WTC11 (cell line): Measurements from ENCODE around the gene KRTAP5-1. TPM values are rescaled to one million over a fixed set of nuclear protein-coding genes. Genes with fewer than 3 reads are reported as not detected.

ENCODE experiments used
- ATAC-seq: fragments of 200-7000 bp; cut with Tn5 transposase; 2 replicates; pipeline ENCODE4 v1.10.0; 2021; ENCODE audit warnings: mild to moderate bottlenecking, moderate library complexity
- CTCF ChIA-PET: fragments of 300-600 bp; sonication (Branson Sonifier 250); formaldehyde crosslinking; loops from one replicate; lab custom pipeline; 2021; ENCODE audit warnings: antibody characterized with exemption; lab: Charles Lee
- POLR2A ChIA-PET: fragments of 350-600 bp; sonication (Branson Sonifier 250); formaldehyde crosslinking; loops from one replicate; lab custom pipeline; 2021; ENCODE audit warnings: antibody characterized with exemption; lab: Charles Lee
- DNase-seq: peaks from one replicate; pipeline ENCODE4 v3.0.0; 2021; ENCODE audit warnings: low spot score
- H3K27ac Mint-ChIP-seq: 2 replicates; pipeline ENCODE4 v1.8.0; 2021; ENCODE audit warnings: mixed read lengths
- H3K27me3 Mint-ChIP-seq: 2 replicates; pipeline ENCODE4 v1.8.0; 2021; ENCODE audit warnings: low read depth, mild to moderate bottlenecking, moderate library complexity, mixed read lengths
- H3K36me3 Mint-ChIP-seq: 2 replicates; pipeline ENCODE4 v1.8.0; 2021; ENCODE audit warnings: mixed read lengths
- H3K4me1 Mint-ChIP-seq: 2 replicates; pipeline ENCODE4 v1.8.0; 2022; ENCODE audit warnings: mixed read lengths
- H3K4me3 Mint-ChIP-seq: 2 replicates; pipeline ENCODE4 v1.8.0; 2021; ENCODE audit warnings: mild to moderate bottlenecking, moderate library complexity, mixed read lengths
- H3K9me3 Mint-ChIP-seq: 2 replicates; pipeline ENCODE4 v1.8.0; 2021; ENCODE audit warnings: mixed read lengths
- ATF2 ChIP-seq: sonication (generic); formaldehyde crosslinking; IDR thresholded peaks from 2 replicates; pipeline ENCODE4 v1.8.1; 2022; ENCODE audit warnings: low read depth, missing genetic modification reagents, borderline replicate concordance
- JAZF1 ChIP-seq: fragments of 250-450 bp; sonication (Bioruptor Pico); IDR thresholded peaks from 2 replicates; pipeline ENCODE4 v1.9.0; 2021; ENCODE audit warnings: moderate library complexity, mild to moderate bottlenecking, inconsistent platforms
- JUN ChIP-seq: sonication (generic); formaldehyde crosslinking; IDR thresholded peaks from 2 replicates; pipeline ENCODE4 v1.8.0; 2023; ENCODE audit warnings: mild to moderate bottlenecking, missing genetic modification reagents
- MYBL2 ChIP-seq: sonication (generic); formaldehyde crosslinking; IDR thresholded peaks from 2 replicates; pipeline ENCODE4 v1.8.1; 2023; ENCODE audit warnings: mild to moderate bottlenecking, moderate library complexity, missing genetic modification reagents
- NFYB ChIP-seq: sonication (generic); formaldehyde crosslinking; conservative IDR thresholded peaks from 2 replicates; pipeline ENCODE4 v1.8.0; 2022; ENCODE audit warnings: low read depth, missing genetic modification reagents
- OVOL2 ChIP-seq: fragments of 250-450 bp; sonication (Bioruptor Pico); IDR thresholded peaks from 2 replicates; pipeline ENCODE4 v1.9.0; 2021; ENCODE audit warnings: mild to moderate bottlenecking, borderline replicate concordance
- SP1 ChIP-seq: sonication (generic); formaldehyde crosslinking; conservative IDR thresholded peaks from 2 replicates; pipeline ENCODE4 v1.8.1; 2022; ENCODE audit warnings: missing genetic modification reagents
- TEAD4 ChIP-seq: sonication (generic); formaldehyde crosslinking; IDR thresholded peaks from 2 replicates; pipeline ENCODE4 v1.8.0; 2022; ENCODE audit warnings: mild to moderate bottlenecking, missing genetic modification reagents
- ZMAT4 ChIP-seq: fragments of 250-450 bp; sonication (Bioruptor Pico); IDR thresholded peaks from 2 replicates; pipeline ENCODE4 v1.9.0; 2021; ENCODE audit warnings: mild to moderate bottlenecking
- ZNF281 ChIP-seq: sonication (generic); formaldehyde crosslinking; IDR thresholded peaks from 2 replicates; pipeline ENCODE4 v1.8.0; 2023; ENCODE audit warnings: mild to moderate bottlenecking, missing genetic modification reagents
- ZNF423 ChIP-seq: fragments of 250-450 bp; sonication (Bioruptor Pico); IDR thresholded peaks from 2 replicates; pipeline ENCODE4 v2.1.2; 2022; ENCODE audit warnings: mild to moderate bottlenecking, moderate library complexity
- ZNF671 ChIP-seq: fragments of 250-450 bp; sonication (Bioruptor Pico); IDR thresholded peaks from 2 replicates; pipeline ENCODE4 v1.8.0; 2021; ENCODE audit warnings: mild to moderate bottlenecking
- total RNA-seq: library from RNA; stranded (reverse); gene quantifications from 3 replicates; pipeline ENCODE4 v1.2.3, GENCODE V29; 2021
- TF ChIP-seq, protein P1 (sequence below): sonication (generic); formaldehyde crosslinking; IDR thresholded peaks from 2 replicates; pipeline ENCODE4 v1.8.0; 2022; ENCODE audit warnings: mild to moderate bottlenecking, missing genetic modification reagents
- TF ChIP-seq, protein P2 (sequence below): sonication (generic); formaldehyde crosslinking; IDR thresholded peaks from 2 replicates; pipeline ENCODE4 v1.8.1; 2023; ENCODE audit warnings: mild to moderate bottlenecking, missing genetic modification reagents
- TF ChIP-seq, protein P3 (sequence below): fragments of 250-450 bp; sonication (Bioruptor Pico); IDR thresholded peaks from 2 replicates; pipeline ENCODE4 v2.1.2; 2022; ENCODE audit warnings: mild to moderate bottlenecking, moderate library complexity
- TF ChIP-seq, protein P4 (sequence below): fragments of 250-450 bp; sonication (Bioruptor Pico); IDR thresholded peaks from 2 replicates; pipeline ENCODE4 v1.9.0; 2021; ENCODE audit warnings: mild to moderate bottlenecking, borderline replicate concordance

Gene KRTAP5-1
- total RNA-seq, 1 experiment from 2014 or later = not detected

- no peaks in the 10 kb centered on the region for H3K36me3 Mint-ChIP-seq
- ATAC-seq = no peak
- POLR2A ChIA-PET = no interaction called here
- peaks cover 15% of the 10 kb centered on the region for H3K4me1 Mint-ChIP-seq
- no peak overlapping the region for H3K27ac Mint-ChIP-seq
- DNase-seq = no peak
- no peak for TF ChIP-seq ZNF423 (CRISPR knock-in tag)
- no peak for TF ChIP-seq OVOL2
- TF ChIP-seq, protein P1, sequence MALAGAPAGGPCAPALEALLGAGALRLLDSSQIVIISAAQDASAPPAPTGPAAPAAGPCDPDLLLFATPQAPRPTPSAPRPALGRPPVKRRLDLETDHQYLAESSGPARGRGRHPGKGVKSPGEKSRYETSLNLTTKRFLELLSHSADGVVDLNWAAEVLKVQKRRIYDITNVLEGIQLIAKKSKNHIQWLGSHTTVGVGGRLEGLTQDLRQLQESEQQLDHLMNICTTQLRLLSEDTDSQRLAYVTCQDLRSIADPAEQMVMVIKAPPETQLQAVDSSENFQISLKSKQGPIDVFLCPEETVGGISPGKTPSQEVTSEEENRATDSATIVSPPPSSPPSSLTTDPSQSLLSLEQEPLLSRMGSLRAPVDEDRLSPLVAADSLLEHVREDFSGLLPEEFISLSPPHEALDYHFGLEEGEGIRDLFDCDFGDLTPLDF (CRISPR knock-in tag) = no peak
- TF ChIP-seq, protein P2, sequence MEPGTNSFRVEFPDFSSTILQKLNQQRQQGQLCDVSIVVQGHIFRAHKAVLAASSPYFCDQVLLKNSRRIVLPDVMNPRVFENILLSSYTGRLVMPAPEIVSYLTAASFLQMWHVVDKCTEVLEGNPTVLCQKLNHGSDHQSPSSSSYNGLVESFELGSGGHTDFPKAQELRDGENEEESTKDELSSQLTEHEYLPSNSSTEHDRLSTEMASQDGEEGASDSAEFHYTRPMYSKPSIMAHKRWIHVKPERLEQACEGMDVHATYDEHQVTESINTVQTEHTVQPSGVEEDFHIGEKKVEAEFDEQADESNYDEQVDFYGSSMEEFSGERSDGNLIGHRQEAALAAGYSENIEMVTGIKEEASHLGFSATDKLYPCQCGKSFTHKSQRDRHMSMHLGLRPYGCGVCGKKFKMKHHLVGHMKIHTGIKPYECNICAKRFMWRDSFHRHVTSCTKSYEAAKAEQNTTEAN (CRISPR knock-in tag) = no peak
- TF ChIP-seq MYBL2 = no peak
- TF ChIP-seq ATF2 (CRISPR knock-in tag) = no peak
- TF ChIP-seq ZNF281 (CRISPR knock-in tag) = no peak
- no peak for TF ChIP-seq ZMAT4 (CRISPR knock-in tag)
- no peak for TF ChIP-seq ZNF671
- TF ChIP-seq, protein P3, sequence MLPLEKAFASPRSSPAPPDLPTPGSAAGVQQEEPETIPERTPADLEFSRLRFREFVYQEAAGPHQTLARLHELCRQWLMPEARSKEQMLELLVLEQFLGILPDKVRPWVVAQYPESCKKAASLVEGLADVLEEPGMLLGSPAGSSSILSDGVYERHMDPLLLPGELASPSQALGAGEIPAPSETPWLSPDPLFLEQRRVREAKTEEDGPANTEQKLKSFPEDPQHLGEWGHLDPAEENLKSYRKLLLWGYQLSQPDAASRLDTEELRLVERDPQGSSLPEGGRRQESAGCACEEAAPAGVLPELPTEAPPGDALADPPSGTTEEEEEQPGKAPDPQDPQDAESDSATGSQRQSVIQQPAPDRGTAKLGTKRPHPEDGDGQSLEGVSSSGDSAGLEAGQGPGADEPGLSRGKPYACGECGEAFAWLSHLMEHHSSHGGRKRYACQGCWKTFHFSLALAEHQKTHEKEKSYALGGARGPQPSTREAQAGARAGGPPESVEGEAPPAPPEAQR (CRISPR knock-in tag) = no peak
- TF ChIP-seq JUN (CRISPR knock-in tag) = no peak
- no peak for TF ChIP-seq TEAD4 (CRISPR knock-in tag)
- no peak for TF ChIP-seq NFYB (CRISPR knock-in tag)
- TF ChIP-seq SP1 (CRISPR knock-in tag) = no peak
- TF ChIP-seq, protein P4, sequence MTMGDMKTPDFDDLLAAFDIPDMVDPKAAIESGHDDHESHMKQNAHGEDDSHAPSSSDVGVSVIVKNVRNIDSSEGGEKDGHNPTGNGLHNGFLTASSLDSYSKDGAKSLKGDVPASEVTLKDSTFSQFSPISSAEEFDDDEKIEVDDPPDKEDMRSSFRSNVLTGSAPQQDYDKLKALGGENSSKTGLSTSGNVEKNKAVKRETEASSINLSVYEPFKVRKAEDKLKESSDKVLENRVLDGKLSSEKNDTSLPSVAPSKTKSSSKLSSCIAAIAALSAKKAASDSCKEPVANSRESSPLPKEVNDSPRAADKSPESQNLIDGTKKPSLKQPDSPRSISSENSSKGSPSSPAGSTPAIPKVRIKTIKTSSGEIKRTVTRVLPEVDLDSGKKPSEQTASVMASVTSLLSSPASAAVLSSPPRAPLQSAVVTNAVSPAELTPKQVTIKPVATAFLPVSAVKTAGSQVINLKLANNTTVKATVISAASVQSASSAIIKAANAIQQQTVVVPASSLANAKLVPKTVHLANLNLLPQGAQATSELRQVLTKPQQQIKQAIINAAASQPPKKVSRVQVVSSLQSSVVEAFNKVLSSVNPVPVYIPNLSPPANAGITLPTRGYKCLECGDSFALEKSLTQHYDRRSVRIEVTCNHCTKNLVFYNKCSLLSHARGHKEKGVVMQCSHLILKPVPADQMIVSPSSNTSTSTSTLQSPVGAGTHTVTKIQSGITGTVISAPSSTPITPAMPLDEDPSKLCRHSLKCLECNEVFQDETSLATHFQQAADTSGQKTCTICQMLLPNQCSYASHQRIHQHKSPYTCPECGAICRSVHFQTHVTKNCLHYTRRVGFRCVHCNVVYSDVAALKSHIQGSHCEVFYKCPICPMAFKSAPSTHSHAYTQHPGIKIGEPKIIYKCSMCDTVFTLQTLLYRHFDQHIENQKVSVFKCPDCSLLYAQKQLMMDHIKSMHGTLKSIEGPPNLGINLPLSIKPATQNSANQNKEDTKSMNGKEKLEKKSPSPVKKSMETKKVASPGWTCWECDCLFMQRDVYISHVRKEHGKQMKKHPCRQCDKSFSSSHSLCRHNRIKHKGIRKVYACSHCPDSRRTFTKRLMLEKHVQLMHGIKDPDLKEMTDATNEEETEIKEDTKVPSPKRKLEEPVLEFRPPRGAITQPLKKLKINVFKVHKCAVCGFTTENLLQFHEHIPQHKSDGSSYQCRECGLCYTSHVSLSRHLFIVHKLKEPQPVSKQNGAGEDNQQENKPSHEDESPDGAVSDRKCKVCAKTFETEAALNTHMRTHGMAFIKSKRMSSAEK (CRISPR knock-in tag) = no peak
- no peak for TF ChIP-seq JAZF1 (CRISPR knock-in tag)
- H3K4me3 Mint-ChIP-seq = no peak overlapping the region
- H3K27me3 Mint-ChIP-seq = peaks cover 37% of the 10 kb centered on the region
- no peaks in the 10 kb centered on the region for H3K9me3 Mint-ChIP-seq
- CTCF ChIA-PET = interaction anchor here (0.6 to 8.5 kb wide), 2 partner anchors 21 to 30 kb away, joined by 3 to 102 read pairs; partner anchors contain the start of gene KRTAP5-2
These were observed 40.5 kb upstream of the KRTAP5-1 start for GRCh38 chr11:1625541-1625940.
